Heart right ventricle (tissue), 16 donors: ENCODE measurements around the gene HOXB4. TPM values are rescaled to one million over a fixed set of nuclear protein-coding genes. Genes with fewer than 3 reads are reported as not detected.

Experiments used
- ATAC-seq, 8 donors: fragments of 200-7000 bp; cut with Tn5 transposase; one replicate each; pipeline ENCODE4 v1.9.1; 2020; ENCODE audit warnings: mild to moderate bottlenecking in 8 of 8, moderate library complexity in 8 of 8, moderate number of reproducible peaks in 1 of 8
- DNase-seq, 2 donors: peaks; one replicate each; pipeline ENCODE4 v3.0.0-alpha.2; 2020
- H3K27ac ChIP-seq, 10 donors: fragments of 200-600 bp; sonication (generic) in 2 of 10; one replicate each; pipeline versions ENCODE4 v1.5.0 to v1.8.0; 2020 to 2022; ENCODE audit warnings: mild to moderate bottlenecking in 3 of 10
- H3K27me3 ChIP-seq, 7 donors: fragments of 200-600 bp; one replicate each; pipeline ENCODE4 v1.8.0; 2021 to 2022; ENCODE audit warnings: mild to moderate bottlenecking in 2 of 7
- H3K36me3 ChIP-seq, 9 donors: fragments of 200-600 bp; sonication (generic) in 1 of 9; one replicate each; pipeline versions ENCODE4 v1.5.0 to v1.8.0; 2020 to 2022; ENCODE audit warnings: mild to moderate bottlenecking in 2 of 9
- H3K4me1 ChIP-seq, 9 donors: fragments of 200-600 bp; sonication (generic) in 1 of 9; one replicate each; pipeline versions ENCODE4 v1.5.0 to v1.8.0; 2020 to 2022; ENCODE audit warnings: mild to moderate bottlenecking in 4 of 9
- H3K4me3 ChIP-seq, 10 donors: fragments of 200-600 bp; sonication (generic) in 2 of 10; one replicate each; pipeline versions ENCODE4 v1.5.0 to v1.8.0; 2020 to 2022; ENCODE audit warnings: mild to moderate bottlenecking in 7 of 10, moderate library complexity in 2 of 10
- H3K9me3 ChIP-seq, 11 donors: fragments of 200-600 bp in 10 of 11; sonication (generic) in 2 of 11; one replicate each; pipeline versions ENCODE4 v1.5.0 to v1.8.0; 2013 to 2022; ENCODE audit warnings: mild to moderate bottlenecking in 2 of 11, control low read depth in 1 of 11, moderate library complexity in 1 of 11
- CTCF ChIP-seq, 9 donors: fragments of 200-600 bp; sonication (generic) in 2 of 9; IDR thresholded peaks; one replicate each; pipeline versions ENCODE4 v1.5.0 to v1.8.0; 2021 to 2022; ENCODE audit warnings: antibody characterized with exemption in 9 of 9, mild to moderate bottlenecking in 5 of 9, moderate library complexity in 1 of 9
- WGBS, 2 donors: extraction: QIAGEN DNeasy Blood & Tissue Kit; methylation state at CpG; one replicate each; pipeline ENCODE4 v1.1.7; 2013; ENCODE audit warnings: inconsistent platforms in 1 of 2; 5-methylcytosine and 5-hydroxymethylcytosine counted together
- intact Hi-C, 10 donors: fragments of 100-400 bp; cut with DNase I; formaldehyde crosslinking; loops; one replicate each; pipeline versions ENCODE4 v1.11.1 to v1.14.2; 2022
- polyA plus RNA-seq, 2 donors: library from polyadenylated mRNA; stranded (reverse); fragments of 200-250 nt; gene quantifications; one replicate each; pipeline ENCODE4 v1.2.3, GENCODE V29; 2013
- total RNA-seq, 10 donors: library from RNA; stranded (reverse); fragmentation: NEBNext Ultra II Directional in 3 of 10; extraction: Animal tissue kit (Norgen Biotek cat#: 25700) in 3 of 10; gene quantifications; one replicate each; pipeline versions ENCODE4 v1.2.1 to v1.2.4, GENCODE V29; 2021 to 2023
- donor health status: Arrhythmogenic right ventricular cardiomyopathy.
- donor health status: ischemic (EF 13 %, LVEDD 7.1; RV severe dilation, severe dysfunction).
- donor health status: healthy with polysubstance abuse.
- donor health status: DM: no; HTN: yes; CAD: no.
- donor health status: DM: no; HTN: no; CAD: no.
- donor health status: ischemic (EF 25% LVEDD 6.9; RV normal size, moderate dysfunction).
- donor health status: ischemic (EF 25% LVEDD 5.7; RV mildly dilated, moderate dysfunction).
- donor health status: healthy.
- donor health status: DM: yes; HTN: yes; CAD: no.
- donor health status: Ischemic cardiomyopathy.
- donor health status: ischemic (EF 35%, LVEDD 5.7; RV mildly dilated, moderate dysfunction).
- donor health status: nonischemic (EF 11% LVEDD 7.7; RV severe dilation, severe dysfunction).
- donor health status: DM: yes; HTN: yes; CAD: no.
- donor health status: PGD.
- donor health status: ischemic (EF 29% LVEDD 5.4; RV normal size, mild dysfunction).
- donor health status: nonischemic (EF 23%, LVEDD 6.1; RV moderate dilation, normal function).

The HOXB4 gene
- total and polyA plus RNA-seq, 12 donors, result 0.14 to 1.6 (median 0.32) TPM; not detected in 1

GRCh38 chr17:48589831-48590606 is 11.9 kb upstream of the HOXB4 start, which contains the start of gene HOXB3:
HOXB3 (minus strand) TSS chr17:48590241; CDS start chr17:48552474, 37,767 bp downstream.
- H3K36me3 ChIP-seq, result no peaks in the 10 kb centered on the region
- DNase-seq, result no peak
- no peak for ATAC-seq
- peaks cover 0 to 50% (median 22%) of the 10 kb centered on the region in 9 donors for H3K4me1 ChIP-seq
- 49 to 52% methylated on average over 23 of the region's 23 CpGs for WGBS, 2 donors
- no peaks in the 10 kb centered on the region for H3K9me3 ChIP-seq
- TF ChIP-seq CTCF (IDR thresholded peaks at IDR 0.05), result no peak
- no peak within 1 kb of the TSS for H3K27ac ChIP-seq
- H3K4me3 ChIP-seq, result no peak within 1 kb of the TSS
- H3K27me3 ChIP-seq, result peaks cover 39 to 100% (median 100%) of the 10 kb centered on the region in 7 donors
- intact Hi-C loops, result loop anchor here in 6 of 10 donors (5.0 to 10.0 kb wide), 5 partner anchors 98 to 255 kb away; no protein-coding TSS in a partner anchor

GRCh38 chr17:48589060-48589830 is 11.1 kb upstream of the HOXB4 start:
- H3K27ac ChIP-seq, result no peak overlapping the region
- peaks cover 34 to 100% (median 100%) of the 10 kb centered on the region in 7 donors for H3K27me3 ChIP-seq
- intact Hi-C loops, result no loop called here
- ATAC-seq (no peak), DNase-seq (no peak)
- peaks cover 0 to 51% (median 24%) of the 10 kb centered on the region in 9 donors for H3K4me1 ChIP-seq
- no peaks in the 10 kb centered on the region for H3K36me3 ChIP-seq
- H3K9me3 ChIP-seq, result no peaks in the 10 kb centered on the region
- 17 to 37% methylated on average over 10 of the region's 10 CpGs for WGBS, 2 donors
- no peak overlapping the region for H3K4me3 ChIP-seq
- no peak for TF ChIP-seq CTCF (IDR thresholded peaks at IDR 0.05)

DNA sequence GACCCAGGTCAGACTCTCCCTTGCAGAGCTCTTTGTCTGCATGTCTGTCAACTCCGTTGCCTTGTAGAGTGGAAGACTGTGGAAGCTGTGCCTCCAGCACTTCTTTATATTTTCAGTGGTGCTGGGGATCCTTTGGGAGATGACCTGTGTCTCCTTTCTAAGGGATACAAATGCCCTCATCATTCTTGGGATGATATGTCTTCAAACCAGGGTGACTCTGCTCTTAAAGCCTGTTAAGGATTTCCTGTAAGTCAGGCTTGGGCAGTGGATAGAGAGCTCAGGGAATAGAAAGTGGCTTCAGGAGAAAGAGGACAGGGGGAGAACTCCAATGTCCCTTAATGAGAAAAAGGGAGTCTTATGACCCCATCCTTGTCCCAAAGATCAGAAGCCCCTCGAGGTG is 10.4 kb upstream of the HOXB4 start:
- Histone ChIP-seq H3K27me3 (peaks cover 34 to 100% (median 100%) of the 10 kb centered on the region in 7 donors), H3K4me3 (no peak overlapping the region), H3K9me3 (no peaks in the 10 kb centered on the region), H3K27ac (no peak overlapping the region), H3K4me1 (peaks cover 0 to 44% (median 24%) of the 10 kb centered on the region in 9 donors), H3K36me3 (no peaks in the 10 kb centered on the region)
- 30 to 38% methylated on average over 2 of the region's 2 CpGs for WGBS, 2 donors
- no peak for TF ChIP-seq CTCF (IDR thresholded peaks at IDR 0.05)
- intact Hi-C loops, result no loop called here
- ATAC-seq (no peak), DNase-seq (no peak)

DNA sequence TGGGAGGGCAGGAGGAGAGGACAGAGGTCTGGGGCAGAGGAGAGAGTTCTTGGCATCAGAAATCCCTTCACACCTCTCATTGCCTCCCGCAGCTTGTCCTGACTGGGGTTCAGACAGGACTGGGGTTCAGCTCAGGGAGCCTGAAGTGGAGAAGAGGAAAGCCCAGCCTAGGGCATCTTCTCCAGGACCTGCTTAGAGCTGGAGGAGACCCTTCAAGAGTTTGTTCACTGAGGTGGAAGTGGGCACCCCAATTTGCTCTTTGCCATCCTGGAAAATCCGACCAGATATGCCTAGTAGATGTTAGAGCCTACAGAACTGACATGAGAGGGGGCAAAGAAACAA is 9.9 kb upstream of the HOXB4 start:
- Histone ChIP-seq H3K27ac (no peak overlapping the region), H3K27me3 (peaks cover 32 to 100% (median 100%) of the 10 kb centered on the region in 7 donors), H3K4me3 (no peak overlapping the region), H3K9me3 (no peaks in the 10 kb centered on the region), H3K36me3 (no peaks in the 10 kb centered on the region), H3K4me1 (peaks cover 0 to 39% (median 19%) of the 10 kb centered on the region in 9 donors)
- no peak for ATAC-seq
- intact Hi-C loops, result no loop called here
- 40 to 52% methylated on average over 2 of the region's 2 CpGs for WGBS, 2 donors
- no peak for TF ChIP-seq CTCF (IDR thresholded peaks at IDR 0.05)
- no peak for DNase-seq
